Glutamatergic neuron (in vitro differentiated cells): ENCODE results near the gene KIF11. TPM values are rescaled to one million over a fixed set of nuclear protein-coding genes. Genes with fewer than 3 reads are reported as not detected.

Source experiments
- DNase-seq: peaks from one replicate; pipeline ENCODE4 v3.0.0; 2022
- H3K27ac Mint-ChIP-seq: one replicate; pipeline ENCODE4 v1.8.0; 2020; ENCODE audit warnings: mild to moderate bottlenecking, mixed read lengths, inconsistent platforms; ENCODE audit not compliant: unreplicated experiment
- H3K27me3 Mint-ChIP-seq: one replicate; pipeline ENCODE4 v1.8.0; 2020; ENCODE audit warnings: mild to moderate bottlenecking, moderate library complexity, mixed read lengths, inconsistent platforms; ENCODE audit not compliant: unreplicated experiment
- H3K36me3 Mint-ChIP-seq: one replicate; pipeline ENCODE4 v1.8.0; 2020; ENCODE audit warnings: mild to moderate bottlenecking, mixed read lengths, inconsistent platforms; ENCODE audit not compliant: unreplicated experiment
- H3K4me1 Mint-ChIP-seq: one replicate; pipeline ENCODE4 v1.8.0; 2020; ENCODE audit warnings: mild to moderate bottlenecking, low read depth, mixed read lengths, inconsistent platforms; ENCODE audit not compliant: unreplicated experiment
- H3K4me3 Mint-ChIP-seq: one replicate; pipeline ENCODE4 v1.8.0; 2020; ENCODE audit warnings: mild to moderate bottlenecking, mixed read lengths, inconsistent platforms; ENCODE audit not compliant: unreplicated experiment
- H3K9me3 Mint-ChIP-seq: one replicate; pipeline ENCODE4 v1.8.0; 2020; ENCODE audit warnings: mild to moderate bottlenecking, moderate library complexity, mixed read lengths, inconsistent platforms; ENCODE audit not compliant: unreplicated experiment
- total RNA-seq: library from RNA; stranded (reverse); fragmentation: NEBNext Ultra II Directional; extraction: Animal tissue kit (Norgen Biotek cat#: 25700); gene quantifications from one replicate; pipeline ENCODE4 v1.2.1, GENCODE V29; 2021; ENCODE audit not compliant: unreplicated experiment
- TF ChIP-seq, protein P1 (sequence below): fragments of 200-600 bp; sonication (generic); IDR thresholded peaks from one replicate; pipeline ENCODE4 v1.5.0; 2021; ENCODE audit not compliant: partially characterized antibody, unreplicated experiment

KIF11 gene
- total RNA-seq, 1 donor from 2014 or later = 7.2 TPM

DNA sequence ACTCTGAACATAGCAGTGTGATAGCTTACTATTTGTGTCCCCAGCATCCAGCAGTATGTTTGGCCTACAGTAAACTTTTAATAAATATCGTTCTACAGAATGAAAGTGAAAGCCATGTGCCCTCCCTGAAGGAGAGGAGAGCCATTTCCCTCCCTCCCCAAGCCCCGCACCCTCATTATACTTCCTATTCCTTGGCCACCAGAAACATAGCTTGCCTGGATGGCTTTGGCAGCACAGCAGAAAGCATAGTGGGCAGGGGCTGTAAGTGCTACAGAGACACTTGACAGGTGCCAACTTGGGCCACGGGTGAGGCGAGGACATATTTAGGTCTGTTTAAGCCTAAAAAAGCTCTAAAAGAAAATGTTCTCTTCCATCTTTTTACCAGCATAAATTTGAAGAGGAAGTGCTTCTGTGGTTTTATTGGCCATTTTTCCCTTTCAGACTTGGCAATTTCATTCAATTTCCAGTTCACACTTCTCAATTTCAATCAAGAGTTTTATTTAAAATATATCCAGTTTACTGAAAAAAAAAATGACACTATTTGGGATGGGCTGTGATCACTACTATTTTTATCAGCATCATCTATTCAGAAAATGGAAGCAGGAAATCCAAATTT is 109.5 kb downstream of the KIF11 start:
- H3K27me3 Mint-ChIP-seq = peaks cover 8% of the 10 kb centered on the region
- H3K36me3 Mint-ChIP-seq = no peaks in the 10 kb centered on the region

More for the DNA sequence above, 109.5 kb downstream of the KIF11 start:
- Mint-ChIP-seq H3K4me1 (no peaks in the 10 kb centered on the region), H3K4me3 (no peak overlapping the region), H3K9me3 (no peaks in the 10 kb centered on the region), H3K27ac (no peak overlapping the region)
- TF ChIP-seq, protein P1, sequence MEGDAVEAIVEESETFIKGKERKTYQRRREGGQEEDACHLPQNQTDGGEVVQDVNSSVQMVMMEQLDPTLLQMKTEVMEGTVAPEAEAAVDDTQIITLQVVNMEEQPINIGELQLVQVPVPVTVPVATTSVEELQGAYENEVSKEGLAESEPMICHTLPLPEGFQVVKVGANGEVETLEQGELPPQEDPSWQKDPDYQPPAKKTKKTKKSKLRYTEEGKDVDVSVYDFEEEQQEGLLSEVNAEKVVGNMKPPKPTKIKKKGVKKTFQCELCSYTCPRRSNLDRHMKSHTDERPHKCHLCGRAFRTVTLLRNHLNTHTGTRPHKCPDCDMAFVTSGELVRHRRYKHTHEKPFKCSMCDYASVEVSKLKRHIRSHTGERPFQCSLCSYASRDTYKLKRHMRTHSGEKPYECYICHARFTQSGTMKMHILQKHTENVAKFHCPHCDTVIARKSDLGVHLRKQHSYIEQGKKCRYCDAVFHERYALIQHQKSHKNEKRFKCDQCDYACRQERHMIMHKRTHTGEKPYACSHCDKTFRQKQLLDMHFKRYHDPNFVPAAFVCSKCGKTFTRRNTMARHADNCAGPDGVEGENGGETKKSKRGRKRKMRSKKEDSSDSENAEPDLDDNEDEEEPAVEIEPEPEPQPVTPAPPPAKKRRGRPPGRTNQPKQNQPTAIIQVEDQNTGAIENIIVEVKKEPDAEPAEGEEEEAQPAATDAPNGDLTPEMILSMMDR = no peak
- DNase-seq = no peak

Other genes with a start within 250 kb of the KIF11 start
- gene IDE, start 19.0 kb upstream of the KIF11 start, total RNA-seq = 17.2 TPM
- gene HHEX, start 96.8 kb downstream of the KIF11 start, total RNA-seq = not detected